PC-9 (cell line): ENCODE measurements around the gene ZNRF1. TPM values are rescaled to one million over a fixed set of nuclear protein-coding genes. Genes with fewer than 3 reads are reported as not detected.

Experiments used
- BruUV-seq: library from RNA; stranded (reverse); fragments of 400-500 nt; replicated peaks from 2 replicates; lab custom pipeline; 2021; lab: Mats Ljungman, UMichigan
- CTCF ChIA-PET: fragments of 300-600 bp; sonication (Branson Sonifier 250); formaldehyde crosslinking; loops from one replicate; lab custom pipeline; 2022; ENCODE audit warnings: antibody characterized with exemption; lab: Charles Lee
- POLR2A ChIA-PET: fragments of 300-600 bp; sonication (Branson Sonifier 250); formaldehyde crosslinking; loops from one replicate; lab custom pipeline; 2022; ENCODE audit warnings: antibody characterized with exemption; ENCODE audit not compliant: unreplicated experiment; lab: Charles Lee
- DNase-seq, 2 experiments: peaks; one replicate each; pipeline versions ENCODE4 v3.0.0 to v3.0.0-alpha.2; 2015 to 2022; ENCODE audit warnings: mixed read lengths in 1 of 2
- H2AFZ ChIP-seq: fragments of 200-600 bp; sonication (generic); 2 replicates; pipeline ENCODE4 v1.8.1; 2017; ENCODE audit warnings: antibody characterized with exemption
- H3F3A ChIP-seq: fragments of 200-600 bp; sonication (generic); 2 replicates; pipeline ENCODE4 v1.8.1; 2017; ENCODE audit warnings: antibody characterized with exemption, mild to moderate bottlenecking, low read depth; ENCODE audit not compliant: insufficient read depth
- H3K27ac ChIP-seq: fragments of 200-600 bp; sonication (generic); 2 replicates; pipeline ENCODE4 v1.6.1; 2016; ENCODE audit warnings: mixed run types
- H3K27me3 ChIP-seq: fragments of 200-600 bp; sonication (generic); 2 replicates; pipeline ENCODE4 v1.6.1; 2016; ENCODE audit warnings: low read depth, mixed run types; ENCODE audit not compliant: insufficient read depth
- H3K36me3 ChIP-seq: fragments of 200-600 bp; sonication (generic); 2 replicates; pipeline ENCODE4 v1.6.1; 2016; ENCODE audit warnings: low read depth, mixed run types
- H3K4me1 ChIP-seq: fragments of 200-600 bp; sonication (generic); replicated peaks from 2 replicates; pipeline ENCODE4 v1.6.1; 2016; ENCODE audit warnings: mixed run types; ENCODE audit not compliant: insufficient read depth
- H3K4me2 ChIP-seq: fragments of 200-600 bp; sonication (generic); 2 replicates; pipeline ENCODE4 v1.6.1; 2017; ENCODE audit warnings: mixed run types
- H3K4me3 ChIP-seq: fragments of 200-600 bp; sonication (generic); 2 replicates; pipeline ENCODE4 v1.6.1; 2016; ENCODE audit warnings: mixed run types
- H3K79me2 ChIP-seq: fragments of 200-600 bp; sonication (generic); 2 replicates; pipeline ENCODE4 v1.6.1; 2017; ENCODE audit warnings: low read depth, mixed run types
- H3K9me2 ChIP-seq: fragments of 200-600 bp; sonication (generic); 2 replicates; pipeline ENCODE4 v1.8.1; 2017; ENCODE audit warnings: mild to moderate bottlenecking; ENCODE audit not compliant: insufficient read depth
- H3K9me3 ChIP-seq: fragments of 200-600 bp; sonication (generic); 2 replicates; pipeline ENCODE4 v1.8.1; 2016; ENCODE audit warnings: low read depth; ENCODE audit not compliant: insufficient read depth
- H4K20me1 ChIP-seq: fragments of 200-600 bp; sonication (generic); 2 replicates; pipeline ENCODE4 v1.8.1; 2017; ENCODE audit not compliant: insufficient read depth
- EZH2 ChIP-seq: fragments of 200-600 bp; sonication (generic); IDR thresholded peaks from 2 replicates; pipeline ENCODE4 v1.8.0; 2017; ENCODE audit warnings: antibody characterized with exemption, low read depth
- intact Hi-C: fragments of 100-400 bp; cut with micrococcal nuclease; formaldehyde crosslinking; loops from one replicate; pipeline ENCODE4 v1.10.0; 2022; ENCODE audit not compliant: unreplicated experiment
- total RNA-seq: library from RNA; stranded (reverse); gene quantifications from 2 replicates; pipeline ENCODE4 v1.2.3, GENCODE V29; 2021
- TF ChIP-seq, protein P1 (sequence below): fragments of 200-600 bp; sonication (generic); conservative IDR thresholded peaks from 2 replicates; pipeline ENCODE4 v1.6.1; 2017; ENCODE audit warnings: mixed run types, antibody characterized with exemption, mild to moderate bottlenecking, moderate library complexity

The ZNRF1 gene
- total RNA-seq, 1 experiment from 2014 or later, result 64.4 TPM

DNA sequence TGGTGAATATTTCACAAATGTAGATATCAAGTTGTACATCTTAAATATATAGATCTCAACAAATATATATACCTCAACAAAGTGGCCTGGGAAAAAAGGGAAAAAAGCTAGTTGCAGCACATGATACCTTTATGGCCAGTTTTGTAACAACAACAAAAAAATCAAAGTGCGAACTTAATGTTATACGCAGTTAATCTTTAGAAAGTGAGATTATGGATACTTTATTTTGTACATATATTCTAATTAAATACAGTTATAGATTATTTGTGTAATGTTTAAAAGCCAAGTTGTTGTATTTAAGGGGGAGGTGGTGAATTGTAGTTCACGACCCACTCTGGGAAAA lies 149.1 kb downstream of the ZNRF1 start:
- H3K4me3 ChIP-seq, result peak overlapping the region; percentile 99
- ChIA-PET CTCF (no interaction called here), POLR2A (no interaction called here)
- H4K20me1 ChIP-seq, result 0 out of 2 replicates have a peak, but pooled peaks cover 5% of the 10 kb centered on the region
- no peaks in the 10 kb centered on the region; the same call in 1 of the 2 replicates for H3F3A ChIP-seq
- no peak overlapping the region for H3K27ac ChIP-seq
- H3K9me3 ChIP-seq, result peaks cover 26% of the 10 kb centered on the region
- no peaks in the 10 kb centered on the region for H3K27me3 ChIP-seq
- H3K4me1 ChIP-seq, result peaks cover 9% of the 10 kb centered on the region; the same call in 1 of the 2 replicates
- DNase-seq, result no peak
- BruUV-seq, result no TSS peak
- no peak for TF ChIP-seq EZH2
- TF ChIP-seq, protein P1, sequence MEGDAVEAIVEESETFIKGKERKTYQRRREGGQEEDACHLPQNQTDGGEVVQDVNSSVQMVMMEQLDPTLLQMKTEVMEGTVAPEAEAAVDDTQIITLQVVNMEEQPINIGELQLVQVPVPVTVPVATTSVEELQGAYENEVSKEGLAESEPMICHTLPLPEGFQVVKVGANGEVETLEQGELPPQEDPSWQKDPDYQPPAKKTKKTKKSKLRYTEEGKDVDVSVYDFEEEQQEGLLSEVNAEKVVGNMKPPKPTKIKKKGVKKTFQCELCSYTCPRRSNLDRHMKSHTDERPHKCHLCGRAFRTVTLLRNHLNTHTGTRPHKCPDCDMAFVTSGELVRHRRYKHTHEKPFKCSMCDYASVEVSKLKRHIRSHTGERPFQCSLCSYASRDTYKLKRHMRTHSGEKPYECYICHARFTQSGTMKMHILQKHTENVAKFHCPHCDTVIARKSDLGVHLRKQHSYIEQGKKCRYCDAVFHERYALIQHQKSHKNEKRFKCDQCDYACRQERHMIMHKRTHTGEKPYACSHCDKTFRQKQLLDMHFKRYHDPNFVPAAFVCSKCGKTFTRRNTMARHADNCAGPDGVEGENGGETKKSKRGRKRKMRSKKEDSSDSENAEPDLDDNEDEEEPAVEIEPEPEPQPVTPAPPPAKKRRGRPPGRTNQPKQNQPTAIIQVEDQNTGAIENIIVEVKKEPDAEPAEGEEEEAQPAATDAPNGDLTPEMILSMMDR, result no peak
- H3K9me2 ChIP-seq, result no peaks in the 10 kb centered on the region
- H3K4me2 ChIP-seq, result peak overlapping the region; percentile 77
- peak overlapping the region; percentile 100 for H2AFZ ChIP-seq
- H3K36me3 ChIP-seq, result peaks cover 26% of the 10 kb centered on the region
- intact Hi-C loops, result no loop called here
- peaks cover 29% of the 10 kb centered on the region for H3K79me2 ChIP-seq

DNA sequence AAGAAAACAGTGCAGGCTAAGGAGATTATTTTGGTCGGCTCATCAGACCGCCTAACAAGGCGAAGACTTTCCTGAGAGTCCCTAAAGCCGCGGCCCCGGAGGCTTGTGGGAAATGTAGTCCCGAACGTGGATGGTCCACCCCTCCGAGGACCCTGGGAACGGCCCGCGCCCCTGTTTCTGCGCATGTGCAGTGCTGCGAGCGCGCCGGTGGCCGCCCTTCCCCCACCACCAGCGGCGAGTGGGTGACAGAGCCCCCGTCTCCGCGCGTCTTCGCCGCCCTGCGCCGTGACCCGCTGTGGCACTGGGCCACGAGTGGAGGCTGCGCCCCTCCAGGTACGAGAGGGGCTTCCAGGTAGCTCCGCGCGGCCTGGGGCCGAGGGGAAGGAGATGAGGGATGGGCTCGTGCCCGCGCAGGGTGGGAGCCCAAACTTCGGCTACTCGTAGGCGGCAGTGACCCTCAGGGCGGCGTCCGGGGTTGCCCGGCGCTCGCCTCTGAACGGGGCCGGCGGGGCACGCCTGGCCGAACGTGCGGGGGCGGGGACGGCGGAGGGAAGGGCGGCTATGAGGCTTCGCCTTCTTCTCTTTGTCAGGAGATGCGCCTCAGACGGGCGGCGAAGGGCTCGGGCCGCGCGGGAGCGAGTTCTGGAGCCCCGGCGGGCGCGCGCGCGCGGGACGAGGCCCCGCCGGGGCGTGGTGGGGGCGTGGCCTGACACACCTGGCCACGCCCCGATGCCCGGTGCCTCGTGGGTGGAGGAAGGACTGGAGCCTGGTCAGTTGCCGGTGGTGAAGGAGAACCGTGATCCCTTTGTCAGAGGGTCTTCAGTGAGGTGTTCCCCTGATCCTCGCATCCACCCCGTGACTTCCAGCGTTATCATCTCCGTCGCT lies 149.7 kb downstream of the ZNRF1 start, which contains the start of gene ZFP1:
Gene ZFP1 (plus strand): TSS at position 214 of the 885 bp plus-strand sequence. CDS start 4,428 bp downstream, outside the sequence.
- H3K9me2 ChIP-seq, result no peaks in the 10 kb centered on the region
- peaks cover 29% of the 10 kb centered on the region for H3K79me2 ChIP-seq
- H2AFZ ChIP-seq, result peak within 1 kb of the TSS; percentile 100
- H3K9me3 ChIP-seq, result peaks cover 30% of the 10 kb centered on the region
- peak within 1 kb of the TSS; percentile 75 for H3K27ac ChIP-seq
- CTCF ChIA-PET, result no interaction called here
- intact Hi-C loops, result no loop called here
- peak within 1 kb of the TSS; percentile 77 for H3K4me2 ChIP-seq
- TF ChIP-seq, protein P1, result no peak
- no peak for TF ChIP-seq EZH2
- DNase-seq, result peak; percentile 78 to 94
- TSS peak; percentile 98 for BruUV-seq
- POLR2A ChIA-PET, result interaction anchor here (0.7 kb wide), 1 partner anchor 50 kb away, joined by 4 read pairs; no protein-coding TSS in a partner anchor
- no peaks in the 10 kb centered on the region; the same call in 1 of the 2 replicates for H3F3A ChIP-seq
- H3K36me3 ChIP-seq, result peaks cover 32% of the 10 kb centered on the region
- no peaks in the 10 kb centered on the region for H3K27me3 ChIP-seq
- peak within 1 kb of the TSS; percentile 99 for H3K4me3 ChIP-seq
- H4K20me1 ChIP-seq, result 0 out of 2 replicates have a peak, but pooled peaks cover 5% of the 10 kb centered on the region
- H3K4me1 ChIP-seq, result peaks cover 9% of the 10 kb centered on the region; the same call in 1 of the 2 replicates

DNA sequence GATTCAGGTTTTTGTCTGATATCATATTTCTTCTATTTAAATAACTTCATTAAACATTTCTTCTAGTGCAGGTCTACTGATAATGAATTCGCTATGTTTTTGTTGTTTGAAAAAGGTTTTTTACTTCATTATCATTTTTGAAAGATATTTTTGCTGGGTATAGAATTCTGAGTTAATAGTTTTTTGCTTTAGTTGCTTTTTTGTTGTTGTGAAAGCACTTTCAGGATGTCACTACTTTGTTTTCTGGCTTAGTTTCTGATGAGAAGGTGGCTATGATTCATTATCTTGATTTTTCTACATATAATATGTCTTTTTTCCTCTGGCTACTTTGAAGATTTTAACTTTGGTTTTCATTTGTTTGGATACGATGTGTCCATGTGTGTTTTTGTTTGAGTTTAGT lies 153.0 kb downstream of the ZNRF1 start:
- no peak for DNase-seq
- intact Hi-C loops, result no loop called here
- Histone ChIP-seq H3K9me2 (no peaks in the 10 kb centered on the region), H3K4me3 (no peak overlapping the region), H3K27ac (no peak overlapping the region), H3K4me1 (peaks cover 9% of the 10 kb centered on the region; the same call in 1 of the 2 replicates), H3K36me3 (peaks cover 38% of the 10 kb centered on the region), H3F3A (no peaks in the 10 kb centered on the region; the same call in 1 of the 2 replicates), H3K9me3 (peaks cover 30% of the 10 kb centered on the region), H2AFZ (no peak overlapping the region), H4K20me1 (0 out of 2 replicates have a peak, but pooled peaks cover 5% of the 10 kb centered on the region), H3K4me2 (no peak overlapping the region), H3K79me2 (peaks cover 29% of the 10 kb centered on the region), H3K27me3 (no peaks in the 10 kb centered on the region)
- ChIA-PET POLR2A (no interaction called here), CTCF (no interaction called here)
- no peak for TF ChIP-seq EZH2
- TF ChIP-seq, protein P1, result no peak
- no TSS peak for BruUV-seq
